ENCODE results near the gene LRRC27. TPM values are rescaled to one million over a fixed set of nuclear protein-coding genes. Genes with fewer than 3 reads are reported as not detected.

LRRC27 gene
- total RNA-seq, 2 experiments from 2014 or later = 5.4 to 5.8 TPM

DNA sequence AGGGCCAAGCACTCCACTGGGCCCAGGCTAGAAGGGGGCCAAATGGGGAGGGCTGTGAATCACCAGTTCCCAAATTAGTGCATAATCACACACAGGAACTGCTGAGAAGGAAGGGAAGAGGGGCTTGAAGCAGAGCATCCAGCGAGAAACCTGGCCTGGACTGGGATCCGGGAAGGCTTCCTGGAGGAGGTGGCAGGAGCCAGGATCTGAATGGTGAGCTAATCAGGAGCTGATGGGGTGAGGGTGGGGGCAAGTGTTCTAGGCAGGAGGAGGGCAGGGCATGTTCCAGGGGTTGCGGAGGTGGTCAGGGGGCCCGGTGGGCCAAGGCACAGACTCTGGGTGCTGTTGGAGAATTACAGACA, 77.7 kb downstream of the LRRC27 start:
- H3K4me3 Mint-ChIP-seq = no peak overlapping the region
- CTCF ChIA-PET = interaction anchor here (1.7 kb wide), 1 partner anchor 38 kb away, joined by 5 read pairs; no protein-coding TSS in a partner anchor

DNA sequence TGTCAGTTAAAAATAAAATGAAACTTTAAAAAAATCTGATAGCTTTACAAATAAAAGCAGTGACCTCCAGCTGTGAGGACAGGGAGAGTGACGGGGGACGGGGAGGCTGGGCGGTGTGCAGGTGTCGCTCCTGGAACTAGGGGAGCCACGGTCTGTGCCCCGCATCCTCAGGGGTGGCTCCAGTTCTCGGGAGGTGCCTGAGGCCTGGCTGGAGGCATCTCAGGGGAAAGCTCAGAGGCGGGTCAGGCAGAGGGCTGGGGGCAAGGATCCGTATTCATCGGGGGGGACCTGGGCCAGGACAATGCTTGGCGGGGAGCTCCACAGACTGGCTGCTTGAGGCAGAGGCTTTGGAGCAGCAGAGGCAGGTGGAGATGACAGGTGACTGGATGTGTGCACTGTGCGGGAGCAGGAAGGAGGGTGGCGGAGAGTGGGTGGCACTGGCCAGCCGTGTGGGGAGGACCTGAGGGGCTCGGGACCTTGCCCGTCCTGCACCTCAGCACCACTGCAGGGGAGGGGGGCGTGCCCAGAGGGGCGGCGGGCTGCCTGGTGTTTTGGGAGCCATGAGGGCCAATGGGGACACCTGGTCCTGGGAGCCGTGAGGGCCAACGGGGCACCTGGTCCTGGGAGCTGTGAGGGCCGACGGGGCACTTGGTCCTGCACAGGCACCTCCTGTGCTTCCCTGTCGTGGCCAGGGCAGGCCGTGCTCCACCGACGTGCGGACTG, 78.2 kb downstream of the LRRC27 start:
- CTCF ChIA-PET = interaction anchor here (1.7 kb wide), 1 partner anchor 37 kb away, joined by 5 read pairs; no protein-coding TSS in a partner anchor
- no peak overlapping the region for H3K27ac Mint-ChIP-seq
- H3K4me1 Mint-ChIP-seq = peaks cover 9% of the 10 kb centered on the region
- H3K36me3 Mint-ChIP-seq = peaks cover 4% of the 10 kb centered on the region
- ATAC-seq (no peak), DNase-seq (no peak)
- H3K4me3 Mint-ChIP-seq = no peak overlapping the region
- no peaks in the 10 kb centered on the region for H3K27me3 Mint-ChIP-seq
- H3K9me3 Mint-ChIP-seq (ENCODE audit: low read depth) = no peaks in the 10 kb centered on the region

More for the DNA sequence above, 77.7 kb downstream of the LRRC27 start:
- H3K36me3 Mint-ChIP-seq = peaks cover 4% of the 10 kb centered on the region
- ATAC-seq (no peak), DNase-seq (no peak)
- H3K27me3 Mint-ChIP-seq = no peaks in the 10 kb centered on the region
- H3K27ac Mint-ChIP-seq = no peak overlapping the region
- peaks cover 9% of the 10 kb centered on the region for H3K4me1 Mint-ChIP-seq
- H3K9me3 Mint-ChIP-seq (ENCODE audit: low read depth) = no peaks in the 10 kb centered on the region

DNA sequence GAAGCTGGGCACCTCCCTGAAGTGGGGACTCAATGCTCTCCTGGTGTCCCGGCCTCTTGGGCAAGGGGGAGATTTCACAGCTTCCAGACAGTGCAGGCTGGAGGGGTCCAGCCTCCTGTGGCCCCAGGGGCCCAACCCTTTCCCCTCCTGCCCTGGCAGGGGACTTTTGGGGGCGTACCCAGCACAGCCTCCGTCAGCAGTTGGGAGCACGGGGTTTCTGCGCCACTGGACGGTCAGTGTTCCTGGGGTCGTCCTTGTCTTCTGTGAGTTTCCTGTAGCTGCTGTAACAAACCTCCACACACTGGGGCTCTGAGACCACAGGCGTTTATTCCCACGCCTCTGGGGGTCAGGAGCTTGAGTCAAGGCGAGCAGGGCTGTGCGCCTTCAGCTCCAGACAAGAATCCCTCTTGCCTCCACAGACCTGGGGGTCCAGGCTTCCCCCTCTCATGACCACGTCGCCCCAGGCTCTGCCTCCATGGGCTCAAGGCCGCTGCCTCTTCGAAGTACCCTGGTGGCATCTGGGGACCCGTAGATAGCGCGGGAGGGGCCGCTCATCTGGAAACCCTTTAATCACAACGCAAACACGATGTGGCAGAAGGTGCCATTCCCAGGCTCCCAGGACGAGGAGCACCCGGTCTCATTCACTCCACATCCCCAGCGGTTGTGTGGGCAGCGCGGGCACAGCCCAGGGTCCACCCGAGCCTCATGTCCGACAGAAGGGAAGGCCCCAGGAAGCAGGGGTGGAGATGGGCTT, 79.0 kb downstream of the LRRC27 start:
- no peak for ATAC-seq
- Mint-ChIP-seq H3K4me1 (peaks cover 9% of the 10 kb centered on the region), H3K4me3 (no peak overlapping the region), H3K9me3 (ENCODE audit: low read depth) (no peaks in the 10 kb centered on the region), H3K27me3 (no peaks in the 10 kb centered on the region), H3K27ac (no peak overlapping the region), H3K36me3 (peaks cover under 1% of the 10 kb centered on the region)
- DNase-seq = no peak
- CTCF ChIA-PET = interaction anchor here (1.7 kb wide), 1 partner anchor 36 kb away, joined by 5 read pairs; no protein-coding TSS in a partner anchor

DNA sequence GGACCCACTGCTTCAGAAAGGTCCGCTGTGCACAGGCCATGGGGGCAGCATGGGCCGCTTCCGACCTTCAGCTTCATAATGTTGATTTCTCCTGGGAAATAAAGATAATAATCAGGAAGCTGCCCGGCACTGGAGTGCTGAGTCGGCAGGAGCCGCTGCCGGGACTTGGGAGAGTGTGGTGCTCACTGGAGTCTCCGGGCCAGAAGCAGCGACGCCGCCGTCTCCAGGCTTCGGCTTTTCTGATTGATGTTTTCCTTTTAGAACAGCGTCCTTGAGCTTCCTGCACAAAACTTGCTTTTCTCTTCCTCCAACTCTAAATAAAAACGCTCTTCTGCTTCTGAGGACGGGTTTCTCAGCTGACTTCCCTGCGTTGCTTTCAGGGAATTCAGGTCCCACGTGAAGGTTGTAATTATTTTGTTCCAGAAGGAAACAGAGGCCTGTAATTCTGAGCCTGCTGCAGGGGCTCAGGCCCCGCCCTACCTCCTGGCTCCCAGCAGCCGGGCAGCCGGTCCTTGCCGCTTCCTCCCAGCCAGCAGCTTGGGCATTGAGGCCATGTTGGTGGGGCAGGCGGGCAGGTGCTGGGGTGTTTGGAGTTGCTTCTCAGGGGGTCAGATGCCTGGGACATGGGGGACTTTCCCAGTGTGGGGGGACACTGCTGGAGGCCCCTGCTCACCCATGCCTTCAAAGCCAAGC, 79.7 kb downstream of the LRRC27 start:
- Mint-ChIP-seq H3K4me1 (peaks cover 9% of the 10 kb centered on the region), H3K27me3 (no peaks in the 10 kb centered on the region), H3K27ac (no peak overlapping the region), H3K9me3 (ENCODE audit: low read depth) (no peaks in the 10 kb centered on the region), H3K36me3 (no peaks in the 10 kb centered on the region), H3K4me3 (no peak overlapping the region)
- DNase-seq = no peak
- CTCF ChIA-PET = no interaction called here
- no peak for ATAC-seq

DNA sequence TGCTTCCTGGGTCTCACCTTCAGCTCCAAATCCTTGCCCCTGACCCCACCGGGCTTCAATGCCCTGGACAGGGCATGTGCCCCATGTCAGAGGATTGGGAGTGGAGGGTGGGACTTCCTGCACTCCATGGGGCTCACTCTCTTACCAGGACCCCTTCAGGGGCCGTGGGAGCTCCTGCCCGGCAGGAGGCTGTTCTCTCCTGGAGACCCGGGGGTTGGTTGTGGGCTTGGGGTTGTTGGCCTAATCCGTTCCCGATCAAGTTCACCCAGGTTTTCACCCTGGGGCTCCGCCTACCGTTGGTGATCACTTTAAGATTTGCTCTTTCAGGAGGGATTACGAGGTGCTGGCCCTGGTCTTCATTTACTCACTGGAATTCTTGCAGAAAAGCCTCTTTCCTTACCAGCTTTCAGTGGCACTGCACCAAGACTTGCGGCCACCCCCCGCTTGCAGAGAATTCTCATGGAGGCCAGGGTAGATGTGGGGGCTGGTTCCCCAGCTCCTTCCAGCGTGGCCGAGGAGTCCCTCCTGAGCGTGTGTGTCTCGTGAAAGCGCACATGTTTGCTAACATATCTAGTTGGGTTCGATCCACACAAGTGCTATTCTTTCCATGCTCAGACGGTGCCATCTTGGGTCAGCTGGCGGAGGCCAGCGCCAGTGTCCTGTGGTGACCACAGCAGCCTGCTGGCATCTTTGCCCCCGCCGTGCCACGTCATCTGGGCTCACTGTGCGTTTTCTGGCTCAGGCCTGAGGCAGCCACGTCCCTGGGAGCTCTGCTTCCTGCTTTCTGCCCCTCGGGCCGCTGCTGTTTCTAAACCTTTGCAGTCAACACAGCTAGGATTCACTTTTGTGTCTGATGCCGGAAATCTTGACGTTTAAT, 80.6 kb downstream of the LRRC27 start:
- Mint-ChIP-seq H3K27me3 (no peaks in the 10 kb centered on the region), H3K4me1 (peaks cover 9% of the 10 kb centered on the region), H3K36me3 (no peaks in the 10 kb centered on the region), H3K27ac (no peak overlapping the region), H3K4me3 (no peak overlapping the region), H3K9me3 (ENCODE audit: low read depth) (no peaks in the 10 kb centered on the region)
- no peak for DNase-seq
- CTCF ChIA-PET = interaction anchor here (0.9 kb wide), 1 partner anchor 31 kb away, joined by 3 read pairs; no protein-coding TSS in a partner anchor
- ATAC-seq = no peak

DNA sequence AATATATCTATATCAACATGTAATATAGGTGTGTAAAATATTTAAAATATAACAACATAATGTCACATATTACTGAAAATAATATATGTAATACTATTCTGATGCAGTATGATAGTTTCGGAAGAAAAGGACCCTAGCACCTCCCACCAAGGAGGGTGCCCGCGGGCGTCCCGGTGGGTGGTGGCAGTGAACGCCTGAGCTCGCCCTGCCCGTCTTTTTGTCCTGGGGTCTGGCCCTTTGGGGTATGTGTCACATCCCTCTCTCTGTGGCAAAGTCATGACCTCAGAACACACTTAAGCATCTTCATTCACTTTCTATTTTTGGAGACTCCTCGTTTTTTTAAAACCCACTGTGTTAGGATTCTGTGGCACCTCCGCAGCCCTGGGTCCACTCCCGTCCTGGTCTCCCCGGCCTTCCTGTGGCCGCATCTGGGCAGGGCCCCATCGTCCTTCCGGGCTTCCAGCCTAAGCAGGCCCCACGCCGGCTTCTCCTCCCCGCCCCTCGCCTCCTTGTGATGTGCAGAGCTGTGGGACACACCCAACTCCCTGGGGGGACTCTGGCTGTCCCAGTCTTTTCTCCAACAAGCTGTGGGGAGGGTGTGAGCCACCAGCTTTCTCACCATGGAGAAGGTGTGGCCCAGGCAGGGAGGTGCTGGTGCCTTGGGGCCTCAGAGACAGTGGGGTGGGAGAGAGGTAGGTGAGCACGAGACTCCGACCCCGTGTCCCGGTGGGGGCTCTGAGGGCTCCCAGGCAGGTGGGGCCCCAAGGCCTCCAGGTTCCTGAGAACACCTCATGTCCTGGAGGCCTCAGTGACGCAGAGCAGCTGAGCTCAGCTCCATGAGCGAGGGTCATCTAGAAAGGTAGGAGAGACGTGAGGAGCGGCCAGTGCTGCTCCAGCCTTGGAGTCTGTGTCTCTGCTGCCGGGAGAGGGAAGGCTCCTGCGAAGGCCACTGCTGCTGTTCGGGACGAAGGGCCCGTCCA, 81.5 kb downstream of the LRRC27 start:
- Mint-ChIP-seq H3K36me3 (no peaks in the 10 kb centered on the region), H3K27me3 (no peaks in the 10 kb centered on the region), H3K27ac (no peak overlapping the region), H3K9me3 (ENCODE audit: low read depth) (no peaks in the 10 kb centered on the region), H3K4me1 (peaks cover 2% of the 10 kb centered on the region), H3K4me3 (no peak overlapping the region)
- ATAC-seq (no peak), DNase-seq (no peak)
- CTCF ChIA-PET = interaction anchor here (0.9 kb wide), 1 partner anchor 30 kb away, joined by 3 read pairs; no protein-coding TSS in a partner anchor

DNA sequence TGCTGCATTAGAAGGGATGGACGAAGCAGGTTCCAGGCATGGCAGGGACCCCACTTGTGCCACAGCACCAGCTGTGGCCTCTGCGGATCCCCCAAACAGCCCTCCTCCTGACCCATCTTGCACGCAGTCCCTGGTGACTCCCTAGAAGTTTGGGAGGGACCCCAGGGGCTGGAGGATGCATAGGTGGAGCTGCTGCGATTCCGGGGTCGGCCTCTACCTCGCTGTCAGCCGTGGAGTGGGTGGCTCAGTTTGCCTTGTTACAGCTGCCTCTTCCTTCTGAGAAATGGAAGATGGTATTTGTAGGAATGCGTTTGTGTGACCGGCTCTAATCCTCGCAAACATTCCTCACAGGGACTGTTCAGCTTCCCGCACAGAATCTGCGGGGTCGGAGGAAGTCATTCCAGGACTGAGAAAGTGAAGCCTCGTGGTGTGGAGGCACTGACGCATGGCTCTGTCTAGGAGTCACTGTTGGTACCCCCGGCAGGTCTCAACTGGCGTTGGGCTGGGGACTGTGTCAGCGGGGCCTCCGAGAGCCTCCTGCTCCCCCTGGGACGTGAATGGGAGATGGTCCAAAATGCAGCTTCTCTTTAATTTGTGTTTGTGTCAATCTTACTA, 82.5 kb downstream of the LRRC27 start:
- Mint-ChIP-seq H3K27me3 (no peaks in the 10 kb centered on the region), H3K36me3 (no peaks in the 10 kb centered on the region), H3K4me3 (no peak overlapping the region), H3K27ac (no peak overlapping the region), H3K4me1 (no peaks in the 10 kb centered on the region), H3K9me3 (ENCODE audit: low read depth) (no peaks in the 10 kb centered on the region)
- ATAC-seq = no peak
- DNase-seq = no peak
- CTCF ChIA-PET = no interaction called here

DNA sequence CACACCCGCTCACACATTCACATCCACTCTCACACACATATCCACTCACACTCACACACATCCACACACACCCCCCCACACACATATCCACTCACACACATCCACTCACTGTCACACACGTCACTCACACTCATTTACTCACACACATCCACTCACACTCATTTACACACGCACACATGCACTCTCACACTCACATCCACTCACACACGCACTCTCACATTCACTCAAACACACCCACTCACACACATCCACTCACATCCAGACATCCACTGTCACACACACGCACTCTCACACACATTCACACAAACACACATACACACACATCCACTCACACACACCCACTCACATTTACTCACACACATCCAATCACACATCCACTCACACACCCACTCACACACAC, 83.3 kb downstream of the LRRC27 start:
- Mint-ChIP-seq H3K4me1 (peaks cover under 1% of the 10 kb centered on the region), H3K36me3 (no peaks in the 10 kb centered on the region), H3K27ac (no peak overlapping the region), H3K4me3 (no peak overlapping the region), H3K9me3 (ENCODE audit: low read depth) (no peaks in the 10 kb centered on the region), H3K27me3 (no peaks in the 10 kb centered on the region)
- ATAC-seq (no peak), DNase-seq (no peak)
- CTCF ChIA-PET = no interaction called here

- no peak for DNase-seq
- ATAC-seq = no peak
- no peaks in the 10 kb centered on the region for H3K27me3 Mint-ChIP-seq
- H3K9me3 Mint-ChIP-seq (ENCODE audit: low read depth) = no peaks in the 10 kb centered on the region
- no peak overlapping the region for H3K4me3 Mint-ChIP-seq
- H3K27ac Mint-ChIP-seq = no peak overlapping the region
- CTCF ChIA-PET = no interaction called here
- peaks cover 5% of the 10 kb centered on the region for H3K4me1 Mint-ChIP-seq
- H3K36me3 Mint-ChIP-seq = no peaks in the 10 kb centered on the region
Measured at GRCh38 chr10:132415956-132416355, 84.0 kb downstream of the LRRC27 start.

- DNase-seq (no peak), ATAC-seq (no peak)
- Mint-ChIP-seq H3K27ac (no peak overlapping the region), H3K4me1 (peaks cover 8% of the 10 kb centered on the region), H3K9me3 (ENCODE audit: low read depth) (no peaks in the 10 kb centered on the region), H3K36me3 (no peaks in the 10 kb centered on the region), H3K27me3 (no peaks in the 10 kb centered on the region), H3K4me3 (no peak overlapping the region)
- CTCF ChIA-PET = no interaction called here
Measured at GRCh38 chr10:132416566-132417256, 84.7 kb downstream of the LRRC27 start.

GRCh38 chr10:132417257-132417910, 85.4 kb downstream of the LRRC27 start:
- Mint-ChIP-seq H3K36me3 (no peaks in the 10 kb centered on the region), H3K4me1 (peaks cover 13% of the 10 kb centered on the region), H3K9me3 (ENCODE audit: low read depth) (no peaks in the 10 kb centered on the region), H3K27ac (no peak overlapping the region), H3K27me3 (no peaks in the 10 kb centered on the region), H3K4me3 (no peak overlapping the region)
- no peak for DNase-seq
- CTCF ChIA-PET = no interaction called here
- ATAC-seq = no peak
